SK-N-SH (cell line): Measurements from ENCODE around the gene SPIRE1. TPM values are rescaled to one million over a fixed set of nuclear protein-coding genes. Genes with fewer than 3 reads are reported as not detected.

ENCODE experiments used
- CTCF ChIA-PET: fragments of 300-600, 350-600 bp; formaldehyde crosslinking; extraction: SDS; loops from one replicate; lab custom pipeline; 2021; lab: Yijun Ruan, JAX
- POLR2A ChIA-PET: fragments of 350-600 bp; sonication (Branson Sonifier 250); formaldehyde crosslinking; extraction: SDS; loops from one replicate; lab custom pipeline; 2020; ENCODE audit warnings: antibody characterized with exemption, inconsistent platforms; lab: Yijun Ruan, JAX
- DNase-seq: peaks from one replicate; pipeline ENCODE4 v3.0.0; 2012
- H2AFZ ChIP-seq: fragments of 200-600 bp; sonication (generic); 2 replicates; pipeline ENCODE4 v1.8.1; 2016; ENCODE audit warnings: antibody characterized with exemption, mild to moderate bottlenecking, low read depth
- H3F3A ChIP-seq: fragments of 200-600 bp; sonication (generic); replicated peaks from 2 replicates; pipeline ENCODE3; 2016; ENCODE audit warnings: antibody characterized with exemption, mild to moderate bottlenecking; ENCODE audit not compliant: insufficient read depth
- H3K27ac ChIP-seq, 2 experiments: fragments of 200-500 bp in 1 of 2; fragments of 200-600 bp in 1 of 2; sonication (Bioruptor generic) in 1 of 2; sonication (generic), shearing (Covaris generic) in 1 of 2; 2 replicates each; pipeline versions ENCODE4 v1.5.1 to v1.6.1; 2014 to 2016; ENCODE audit warnings: low read depth in 2 of 2, inconsistent platforms in 1 of 2, low read length in 1 of 2, mild to moderate bottlenecking in 1 of 2, mixed read lengths in 1 of 2
- H3K27me3 ChIP-seq: fragments of 200-600 bp; sonication (generic), shearing (Covaris generic); 2 replicates; pipeline ENCODE4 v1.6.1; 2016; ENCODE audit warnings: mixed run types; ENCODE audit not compliant: insufficient read depth
- H3K36me3 ChIP-seq, 2 experiments: fragments of 200-500 bp in 1 of 2; fragments of 200-600 bp in 1 of 2; sonication (Bioruptor generic) in 1 of 2; sonication (generic) in 1 of 2; replicated peaks in 1 of 2; 2 replicates each; pipeline versions ENCODE3 to v1.5.1; 2014 to 2016; ENCODE audit warnings: low read length in 1 of 2, mild to moderate bottlenecking in 1 of 2; ENCODE audit not compliant: insufficient read depth in 2 of 2, control insufficient read depth in 1 of 2
- H3K4me1 ChIP-seq, 2 experiments: fragments of 200-500 bp in 1 of 2; fragments of 200-600 bp in 1 of 2; sonication (Bioruptor generic) in 1 of 2; sonication (generic), shearing (Covaris generic) in 1 of 2; 2 replicates each; pipeline versions ENCODE4 v1.5.1 to v1.6.1; 2014 to 2016; ENCODE audit warnings: low read depth in 1 of 2, low read length in 1 of 2, mixed run types in 1 of 2; ENCODE audit not compliant: insufficient read depth in 2 of 2, control insufficient read depth in 1 of 2
- H3K4me2 ChIP-seq: fragments of 200-600 bp; sonication (generic), shearing (Covaris generic); 2 replicates; pipeline ENCODE4 v1.6.1; 2017; ENCODE audit warnings: mixed run types
- H3K4me3 ChIP-seq, 2 experiments: fragments of 200-500 bp in 1 of 2; fragments of 200-600 bp in 1 of 2; sonication (Bioruptor generic) in 1 of 2; sonication (generic), shearing (Covaris generic) in 1 of 2; 2 replicates each; pipeline versions ENCODE4 v1.5.1 to v1.8.1; 2014 to 2016; ENCODE audit warnings: low read depth in 2 of 2, inconsistent platforms in 1 of 2, low read length in 1 of 2, mild to moderate bottlenecking in 1 of 2, mixed read lengths in 1 of 2, moderate library complexity in 1 of 2
- H3K79me2 ChIP-seq: fragments of 200-600 bp; sonication (generic); 2 replicates; pipeline ENCODE4 v1.8.1; 2017; ENCODE audit warnings: mild to moderate bottlenecking; ENCODE audit not compliant: insufficient read depth
- H3K9ac ChIP-seq: fragments of 200-600 bp; sonication (generic); 2 replicates; pipeline ENCODE4 v1.6.1; 2017; ENCODE audit warnings: mixed run types
- H3K9me2 ChIP-seq: fragments of 200-600 bp; sonication (generic); 2 replicates; pipeline ENCODE4 v1.6.1; 2017; ENCODE audit warnings: mixed run types
- H3K9me3 ChIP-seq: fragments of 200-600 bp; sonication (generic); 2 replicates; pipeline ENCODE4 v1.6.1; 2017; ENCODE audit warnings: mixed run types, mild to moderate bottlenecking, moderate library complexity
- H4K20me1 ChIP-seq: fragments of 200-600 bp; sonication (generic); 2 replicates; pipeline ENCODE4 v1.6.1; 2017; ENCODE audit warnings: mild to moderate bottlenecking, mixed run types; ENCODE audit not compliant: insufficient read depth
- ELF1 ChIP-seq: IDR thresholded peaks from 2 replicates; pipeline ENCODE4 v1.4.0; 2012
- EZH2phosphoT487 ChIP-seq: fragments of 200-600 bp; sonication (generic); IDR thresholded peaks from 2 replicates; pipeline ENCODE4 v1.6.1; 2017; ENCODE audit warnings: low read depth, mixed run types, mild to moderate bottlenecking, antibody characterized with exemption, moderate library complexity, borderline replicate concordance
- FOSL2 ChIP-seq: IDR thresholded peaks from 2 replicates; pipeline ENCODE4 v1.4.0; 2012; ENCODE audit warnings: low read depth, mild to moderate bottlenecking, moderate library complexity, borderline replicate concordance
- GATA2 ChIP-seq: sonication (generic); formaldehyde crosslinking; IDR thresholded peaks from 2 replicates; pipeline ENCODE4 v1.5.0; 2020; ENCODE audit warnings: mild to moderate bottlenecking, missing genetic modification reagents
- JUND ChIP-seq: IDR thresholded peaks from 2 replicates; pipeline ENCODE4 v1.4.0; 2012
- NFIC ChIP-seq: IDR thresholded peaks from 2 replicates; pipeline ENCODE4 v1.4.0; 2012; ENCODE audit warnings: borderline replicate concordance
- NRF1 ChIP-seq: IDR thresholded peaks from 2 replicates; pipeline ENCODE4 v1.6.1; 2012; ENCODE audit warnings: low read depth, mild to moderate bottlenecking, low read length
- POLR2AphosphoS5 ChIP-seq: IDR thresholded peaks from 2 replicates; pipeline ENCODE4 v1.6.1; 2012; ENCODE audit warnings: low read depth, low read length
- RAD21 ChIP-seq: IDR thresholded peaks from 2 replicates; pipeline ENCODE4 v1.6.1; 2012; ENCODE audit warnings: mild to moderate bottlenecking, low read length
- RCOR1 ChIP-seq: fragments of 150-350 bp; IDR thresholded peaks from 2 replicates; pipeline ENCODE4 v1.6.1; 2017; ENCODE audit warnings: antibody characterized with exemption, low read length
- RFX5 ChIP-seq: IDR thresholded peaks from 2 replicates; pipeline ENCODE4 v1.6.1; 2012; ENCODE audit warnings: mild to moderate bottlenecking, improper control_type of control experiment, low read length
- RXRA ChIP-seq: IDR thresholded peaks from 2 replicates; pipeline ENCODE4 v1.4.0; 2012; ENCODE audit warnings: low read depth, mild to moderate bottlenecking, borderline replicate concordance
- SMC3 ChIP-seq: IDR thresholded peaks from 2 replicates; pipeline ENCODE4 v1.6.1; 2012; ENCODE audit warnings: low read depth, low read length, improper control_type of control experiment
- TCF12 ChIP-seq: IDR thresholded peaks from 2 replicates; pipeline ENCODE4 v1.4.0; 2012
- TEAD4 ChIP-seq: IDR thresholded peaks from 2 replicates; pipeline ENCODE4 v1.4.0; 2012; ENCODE audit warnings: mild to moderate bottlenecking, borderline replicate concordance; ENCODE audit not compliant: insufficient read depth
- WGBS: methylation state at CpG from one replicate; pipeline ENCODE4 v1.1.6; 2017; ENCODE audit warnings: low lambda C conversion rate; 5-methylcytosine and 5-hydroxymethylcytosine counted together
- polyA plus RNA-seq, 3 experiments: library from polyadenylated mRNA; depleted of rRNA; stranded (reverse); fragments of >200 nt; gene quantifications; 2 replicates each; pipeline ENCODE4 v1.2.3, GENCODE V29; 2012
- TF ChIP-seq, protein P1 (sequence below): fragments of 200-600 bp; sonication (generic); IDR thresholded peaks from 2 replicates; pipeline ENCODE4 v1.6.1; 2017; ENCODE audit warnings: antibody characterized with exemption, mild to moderate bottlenecking, moderate library complexity
- TF ChIP-seq, protein P2 (sequence below): IDR thresholded peaks from 2 replicates; pipeline ENCODE4 v1.6.1; 2012; ENCODE audit warnings: mild to moderate bottlenecking, low read depth, low read length, moderate library complexity
- TF ChIP-seq, protein P3 (sequence below): IDR thresholded peaks from 2 replicates; pipeline ENCODE4; 2012
- TF ChIP-seq, protein P4 (sequence below): IDR thresholded peaks from 2 replicates; pipeline ENCODE4 v1.4.0; 2012; ENCODE audit warnings: low read depth, borderline replicate concordance

SPIRE1 gene
- polyA plus RNA-seq, 1 of the 3 experiments (the other 2 are of a cell fraction): 6.7 TPM

DNA sequence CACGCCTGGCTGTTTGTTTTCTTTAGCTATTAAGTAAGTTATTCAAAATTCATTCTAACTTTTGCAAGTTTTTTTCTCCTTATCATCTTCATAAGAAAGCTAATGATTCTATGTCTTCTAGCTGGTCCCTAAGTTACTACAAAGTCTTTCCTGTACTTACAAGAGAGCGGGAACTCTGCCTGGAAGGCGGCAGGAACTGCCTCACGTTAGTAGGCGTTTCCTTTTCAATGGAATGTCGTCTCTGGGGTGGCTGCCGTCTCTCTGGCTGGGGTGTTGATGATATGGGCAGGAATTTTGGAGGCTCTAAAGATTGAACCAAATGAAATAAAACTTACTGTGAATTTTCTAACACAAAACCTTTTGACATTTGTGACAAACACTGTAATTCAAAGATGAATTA, 194.7 kb downstream of the SPIRE1 start:
- ChIA-PET CTCF (interaction anchor here (1.3 kb wide), 1 partner anchor 16 kb away, joined by 4 read pairs; no protein-coding TSS in a partner anchor), POLR2A (no interaction called here)
- 95% methylated on average over 7 of the region's 7 CpGs for WGBS
- no peaks in the 10 kb centered on the region for H3K9me3 ChIP-seq
- no peak for DNase-seq
- no peak overlapping the region for H3K4me3 ChIP-seq
- peaks cover 9 to 29% of the 10 kb centered on the region in 2 experiments for H3K36me3 ChIP-seq
- H3K4me1 ChIP-seq: peaks cover 0 to 9% of the 10 kb centered on the region in 2 experiments; a peak in 1 of 4 replicates
- no peak overlapping the region for H2AFZ ChIP-seq
- no peak overlapping the region for H3K4me2 ChIP-seq
- no peak overlapping the region for H3K27ac ChIP-seq
- no peaks in the 10 kb centered on the region for H3K79me2 ChIP-seq
- H3K9me2 ChIP-seq: no peaks in the 10 kb centered on the region
- no peaks in the 10 kb centered on the region for H3F3A ChIP-seq
- H3K9ac ChIP-seq: no peak overlapping the region
- H3K27me3 ChIP-seq: no peaks in the 10 kb centered on the region
- TF ChIP-seq, protein P1, sequence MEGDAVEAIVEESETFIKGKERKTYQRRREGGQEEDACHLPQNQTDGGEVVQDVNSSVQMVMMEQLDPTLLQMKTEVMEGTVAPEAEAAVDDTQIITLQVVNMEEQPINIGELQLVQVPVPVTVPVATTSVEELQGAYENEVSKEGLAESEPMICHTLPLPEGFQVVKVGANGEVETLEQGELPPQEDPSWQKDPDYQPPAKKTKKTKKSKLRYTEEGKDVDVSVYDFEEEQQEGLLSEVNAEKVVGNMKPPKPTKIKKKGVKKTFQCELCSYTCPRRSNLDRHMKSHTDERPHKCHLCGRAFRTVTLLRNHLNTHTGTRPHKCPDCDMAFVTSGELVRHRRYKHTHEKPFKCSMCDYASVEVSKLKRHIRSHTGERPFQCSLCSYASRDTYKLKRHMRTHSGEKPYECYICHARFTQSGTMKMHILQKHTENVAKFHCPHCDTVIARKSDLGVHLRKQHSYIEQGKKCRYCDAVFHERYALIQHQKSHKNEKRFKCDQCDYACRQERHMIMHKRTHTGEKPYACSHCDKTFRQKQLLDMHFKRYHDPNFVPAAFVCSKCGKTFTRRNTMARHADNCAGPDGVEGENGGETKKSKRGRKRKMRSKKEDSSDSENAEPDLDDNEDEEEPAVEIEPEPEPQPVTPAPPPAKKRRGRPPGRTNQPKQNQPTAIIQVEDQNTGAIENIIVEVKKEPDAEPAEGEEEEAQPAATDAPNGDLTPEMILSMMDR: no peak
- TF ChIP-seq FOSL2: no peak
- no peak for TF ChIP-seq NRF1
- TF ChIP-seq RFX5: no peak
- TF ChIP-seq, protein P2, sequence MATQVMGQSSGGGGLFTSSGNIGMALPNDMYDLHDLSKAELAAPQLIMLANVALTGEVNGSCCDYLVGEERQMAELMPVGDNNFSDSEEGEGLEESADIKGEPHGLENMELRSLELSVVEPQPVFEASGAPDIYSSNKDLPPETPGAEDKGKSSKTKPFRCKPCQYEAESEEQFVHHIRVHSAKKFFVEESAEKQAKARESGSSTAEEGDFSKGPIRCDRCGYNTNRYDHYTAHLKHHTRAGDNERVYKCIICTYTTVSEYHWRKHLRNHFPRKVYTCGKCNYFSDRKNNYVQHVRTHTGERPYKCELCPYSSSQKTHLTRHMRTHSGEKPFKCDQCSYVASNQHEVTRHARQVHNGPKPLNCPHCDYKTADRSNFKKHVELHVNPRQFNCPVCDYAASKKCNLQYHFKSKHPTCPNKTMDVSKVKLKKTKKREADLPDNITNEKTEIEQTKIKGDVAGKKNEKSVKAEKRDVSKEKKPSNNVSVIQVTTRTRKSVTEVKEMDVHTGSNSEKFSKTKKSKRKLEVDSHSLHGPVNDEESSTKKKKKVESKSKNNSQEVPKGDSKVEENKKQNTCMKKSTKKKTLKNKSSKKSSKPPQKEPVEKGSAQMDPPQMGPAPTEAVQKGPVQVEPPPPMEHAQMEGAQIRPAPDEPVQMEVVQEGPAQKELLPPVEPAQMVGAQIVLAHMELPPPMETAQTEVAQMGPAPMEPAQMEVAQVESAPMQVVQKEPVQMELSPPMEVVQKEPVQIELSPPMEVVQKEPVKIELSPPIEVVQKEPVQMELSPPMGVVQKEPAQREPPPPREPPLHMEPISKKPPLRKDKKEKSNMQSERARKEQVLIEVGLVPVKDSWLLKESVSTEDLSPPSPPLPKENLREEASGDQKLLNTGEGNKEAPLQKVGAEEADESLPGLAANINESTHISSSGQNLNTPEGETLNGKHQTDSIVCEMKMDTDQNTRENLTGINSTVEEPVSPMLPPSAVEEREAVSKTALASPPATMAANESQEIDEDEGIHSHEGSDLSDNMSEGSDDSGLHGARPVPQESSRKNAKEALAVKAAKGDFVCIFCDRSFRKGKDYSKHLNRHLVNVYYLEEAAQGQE: no peak
- TF ChIP-seq, protein P3, sequence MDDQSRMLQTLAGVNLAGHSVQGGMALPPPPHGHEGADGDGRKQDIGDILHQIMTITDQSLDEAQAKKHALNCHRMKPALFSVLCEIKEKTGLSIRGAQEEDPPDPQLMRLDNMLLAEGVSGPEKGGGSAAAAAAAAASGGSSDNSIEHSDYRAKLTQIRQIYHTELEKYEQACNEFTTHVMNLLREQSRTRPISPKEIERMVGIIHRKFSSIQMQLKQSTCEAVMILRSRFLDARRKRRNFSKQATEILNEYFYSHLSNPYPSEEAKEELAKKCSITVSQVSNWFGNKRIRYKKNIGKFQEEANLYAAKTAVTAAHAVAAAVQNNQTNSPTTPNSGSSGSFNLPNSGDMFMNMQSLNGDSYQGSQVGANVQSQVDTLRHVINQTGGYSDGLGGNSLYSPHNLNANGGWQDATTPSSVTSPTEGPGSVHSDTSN: no peak
- TF ChIP-seq SMC3: no peak
- TF ChIP-seq, protein P4, sequence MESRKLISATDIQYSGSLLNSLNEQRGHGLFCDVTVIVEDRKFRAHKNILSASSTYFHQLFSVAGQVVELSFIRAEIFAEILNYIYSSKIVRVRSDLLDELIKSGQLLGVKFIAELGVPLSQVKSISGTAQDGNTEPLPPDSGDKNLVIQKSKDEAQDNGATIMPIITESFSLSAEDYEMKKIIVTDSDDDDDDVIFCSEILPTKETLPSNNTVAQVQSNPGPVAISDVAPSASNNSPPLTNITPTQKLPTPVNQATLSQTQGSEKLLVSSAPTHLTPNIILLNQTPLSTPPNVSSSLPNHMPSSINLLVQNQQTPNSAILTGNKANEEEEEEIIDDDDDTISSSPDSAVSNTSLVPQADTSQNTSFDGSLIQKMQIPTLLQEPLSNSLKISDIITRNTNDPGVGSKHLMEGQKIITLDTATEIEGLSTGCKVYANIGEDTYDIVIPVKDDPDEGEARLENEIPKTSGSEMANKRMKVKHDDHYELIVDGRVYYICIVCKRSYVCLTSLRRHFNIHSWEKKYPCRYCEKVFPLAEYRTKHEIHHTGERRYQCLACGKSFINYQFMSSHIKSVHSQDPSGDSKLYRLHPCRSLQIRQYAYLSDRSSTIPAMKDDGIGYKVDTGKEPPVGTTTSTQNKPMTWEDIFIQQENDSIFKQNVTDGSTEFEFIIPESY: no peak
- no peak for TF ChIP-seq TEAD4
- no peak for TF ChIP-seq RCOR1
- no peak for TF ChIP-seq TCF12
- no peak for TF ChIP-seq ELF1
- no peak for TF ChIP-seq EZH2phosphoT487
- no peak for TF ChIP-seq POLR2AphosphoS5
- TF ChIP-seq GATA2: no peak
- no peak for TF ChIP-seq RXRA
- no peak for TF ChIP-seq JUND
- TF ChIP-seq RAD21: no peak
- TF ChIP-seq NFIC: no peak
- no peaks in the 10 kb centered on the region for H4K20me1 ChIP-seq
